Fibroblast of lung (primary cell): ENCODE measurements around the gene COL16A1.

ENCODE experiments used
- EZH2 ChIP-seq: IDR thresholded peaks from 2 replicates; pipeline ENCODE4 v1.5.1; 2012; ENCODE audit warnings: low read length, control low read depth, mild to moderate bottlenecking; ENCODE audit errors: missing control alignments
- TF ChIP-seq, protein P1 (sequence below), 2 donors: IDR thresholded peaks in 1 of 2; conservative IDR thresholded peaks in 1 of 2; 1 replicate in 1 of 2; 2 replicates in 1 of 2; pipeline ENCODE4 v1.5.1; 2011 to 2012; ENCODE audit warnings: low read length in 2 of 2, control low read depth in 1 of 2, inconsistent platforms in 1 of 2, low read depth in 1 of 2, mild to moderate bottlenecking in 1 of 2

DNA sequence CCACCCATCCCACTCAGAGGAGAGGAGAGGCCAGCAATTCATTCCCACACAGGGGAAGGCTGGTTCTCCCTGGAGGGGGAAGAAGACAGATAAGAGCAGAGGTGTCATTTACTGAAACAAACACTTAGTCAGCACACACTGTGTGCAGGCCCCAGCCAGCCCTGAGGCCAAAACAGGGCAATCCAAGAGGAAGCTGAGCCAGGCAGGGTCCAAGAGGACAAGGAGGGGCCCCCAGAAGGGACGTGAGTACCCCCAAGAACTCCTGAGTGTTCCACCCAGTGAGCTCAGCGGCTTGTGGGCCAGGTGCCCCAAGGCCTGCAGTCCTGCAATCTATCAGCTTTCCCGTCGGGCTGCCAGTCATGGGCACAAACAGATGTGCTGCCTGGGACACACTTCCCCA lies 44.5 kb upstream of the COL16A1 start:
- no peak for TF ChIP-seq EZH2
- TF ChIP-seq, protein P1, sequence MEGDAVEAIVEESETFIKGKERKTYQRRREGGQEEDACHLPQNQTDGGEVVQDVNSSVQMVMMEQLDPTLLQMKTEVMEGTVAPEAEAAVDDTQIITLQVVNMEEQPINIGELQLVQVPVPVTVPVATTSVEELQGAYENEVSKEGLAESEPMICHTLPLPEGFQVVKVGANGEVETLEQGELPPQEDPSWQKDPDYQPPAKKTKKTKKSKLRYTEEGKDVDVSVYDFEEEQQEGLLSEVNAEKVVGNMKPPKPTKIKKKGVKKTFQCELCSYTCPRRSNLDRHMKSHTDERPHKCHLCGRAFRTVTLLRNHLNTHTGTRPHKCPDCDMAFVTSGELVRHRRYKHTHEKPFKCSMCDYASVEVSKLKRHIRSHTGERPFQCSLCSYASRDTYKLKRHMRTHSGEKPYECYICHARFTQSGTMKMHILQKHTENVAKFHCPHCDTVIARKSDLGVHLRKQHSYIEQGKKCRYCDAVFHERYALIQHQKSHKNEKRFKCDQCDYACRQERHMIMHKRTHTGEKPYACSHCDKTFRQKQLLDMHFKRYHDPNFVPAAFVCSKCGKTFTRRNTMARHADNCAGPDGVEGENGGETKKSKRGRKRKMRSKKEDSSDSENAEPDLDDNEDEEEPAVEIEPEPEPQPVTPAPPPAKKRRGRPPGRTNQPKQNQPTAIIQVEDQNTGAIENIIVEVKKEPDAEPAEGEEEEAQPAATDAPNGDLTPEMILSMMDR (conservative IDR thresholded peaks at IDR 0.05 in 1 of 2, IDR thresholded peaks at IDR 0.05 in 1 of 2; ENCODE audit: low read depth in 1 of 2, low read length in 2 of 2): no peak
